Body of pancreas (tissue), 4 donors: ENCODE measurements around the gene GALNT5. TPM values are rescaled to one million over a fixed set of nuclear protein-coding genes. Genes with fewer than 3 reads are reported as not detected.

ENCODE experiments used
- ATAC-seq: fragments of 150-250 bp; one replicate; pipeline ENCODE4 v1.9.1; 2016
- DNase-seq, 4 donors: peaks; one replicate each; pipeline ENCODE4 v3.0.0-alpha.2; 2019
- H3K27ac ChIP-seq, 4 donors: fragments of 200-600 bp; sonication (generic); 1 replicate in 3 of 4; 2 replicates in 1 of 4; pipeline versions ENCODE4 v1.5.1 to v1.6.1; 2016 to 2019; ENCODE audit warnings: mild to moderate bottlenecking in 1 of 4, mixed read lengths in 1 of 4, moderate library complexity in 1 of 4
- H3K27me3 ChIP-seq, 2 donors: fragments of 200-600 bp; sonication (generic); one replicate each; pipeline ENCODE4 v1.6.0; 2016; ENCODE audit warnings: mild to moderate bottlenecking in 1 of 2
- H3K36me3 ChIP-seq, 2 donors: fragments of 200-600 bp; sonication (generic); replicated peaks in 1 of 2; 2 replicates each; pipeline ENCODE4 v1.5.1; 2016; ENCODE audit warnings: low read depth in 2 of 2; ENCODE audit not compliant: insufficient read depth in 1 of 2
- H3K4me1 ChIP-seq: fragments of 200-600 bp; sonication (generic); one replicate; pipeline ENCODE4 v1.6.0; 2016
- H3K4me3 ChIP-seq, 2 donors: fragments of 200-600 bp; sonication (generic); 1 replicate in 1 of 2; 2 replicates in 1 of 2; pipeline ENCODE4 v1.5.1; 2016 to 2019
- H3K9me3 ChIP-seq, 3 donors: fragments of 200-600 bp; sonication (generic); 1 replicate in 2 of 3; 2 replicates in 1 of 3; pipeline ENCODE4 v1.5.1; 2016
- POLR2A ChIP-seq, 3 donors: fragments of 450-650 bp; IDR thresholded peaks; one replicate each; pipeline ENCODE4 v1.6.1; 2016; ENCODE audit warnings: antibody characterized with exemption in 3 of 3, mild to moderate bottlenecking in 2 of 3
- WGBS, 2 donors: methylation state at CpG; one replicate each; pipeline ENCODE4 v1.1.5; 2017; 5-methylcytosine and 5-hydroxymethylcytosine counted together
- intact Hi-C: fragments of 100-400 bp; cut with DNase I; formaldehyde crosslinking; loops from one replicate; pipeline ENCODE4 v1.15.1; 2023
- total RNA-seq, 2 donors: library from RNA; depleted of rRNA; stranded (reverse); fragments of >200 nt; gene quantifications; one replicate each; pipeline ENCODE4 v1.1.0, GENCODE V29; 2016
- TF ChIP-seq, protein P1 (sequence below), 7 experiments: fragments of 450-650 bp in 4 of 7; fragments of 200-600 bp in 3 of 7; sonication (generic) in 3 of 7; IDR thresholded peaks; one replicate each; pipeline ENCODE4 v1.5.1; 2016 to 2019; ENCODE audit warnings: antibody characterized with exemption in 7 of 7

The GALNT5 gene
- total RNA-seq, 2 donors from 2014 or later, result 3.1 TPM; not detected in 1

DNA sequence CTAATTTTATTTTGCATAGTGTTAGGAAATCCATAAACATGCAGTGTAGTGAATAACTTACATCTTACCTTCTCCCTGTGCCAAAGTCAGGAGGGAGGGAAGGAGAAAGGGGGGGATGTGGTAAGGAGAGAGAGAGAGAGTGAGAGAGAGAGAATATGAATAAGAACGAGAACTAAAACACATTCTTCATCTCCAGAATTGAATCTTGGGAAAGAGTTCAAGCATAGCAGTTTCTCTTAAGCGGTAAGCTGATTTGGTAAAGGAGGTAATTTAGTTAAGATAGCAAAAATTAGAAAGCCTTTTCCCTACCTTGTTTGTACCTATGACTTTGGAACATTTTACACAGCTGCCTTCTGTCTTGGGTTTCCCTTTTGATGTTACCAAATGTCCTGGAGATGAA, 52.4 kb downstream of the GALNT5 start:
- no peaks in the 10 kb centered on the region for H3K9me3 ChIP-seq
- 77 to 89% methylated on average over 2 of the region's 2 CpGs for WGBS, 2 donors
- H3K27ac ChIP-seq, result no peak overlapping the region

DNA sequence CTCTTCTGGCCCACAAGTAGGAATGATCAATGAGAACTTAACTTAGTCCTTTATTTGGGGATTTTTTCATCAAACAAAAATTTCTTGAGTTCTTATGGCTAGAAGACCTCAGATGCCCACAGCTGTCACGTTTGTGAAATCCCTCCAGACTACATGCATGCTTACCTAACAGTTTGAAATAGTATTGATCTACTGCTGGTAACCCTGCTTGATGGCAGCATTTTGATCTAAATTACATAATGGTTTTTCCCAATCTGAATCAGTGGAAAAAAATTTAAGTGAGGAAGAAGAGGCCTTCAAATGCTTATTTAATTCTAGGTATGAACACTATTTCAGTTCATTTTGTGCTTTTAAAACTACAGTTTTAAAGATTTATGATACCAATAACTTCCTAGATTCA, 54.2 kb downstream of the GALNT5 start:
- H3K27ac ChIP-seq, result no peak overlapping the region
- WGBS, 2 donors, result 50 to 66% methylated on average over 1 of the region's 1 CpG
- TF ChIP-seq, protein P1, sequence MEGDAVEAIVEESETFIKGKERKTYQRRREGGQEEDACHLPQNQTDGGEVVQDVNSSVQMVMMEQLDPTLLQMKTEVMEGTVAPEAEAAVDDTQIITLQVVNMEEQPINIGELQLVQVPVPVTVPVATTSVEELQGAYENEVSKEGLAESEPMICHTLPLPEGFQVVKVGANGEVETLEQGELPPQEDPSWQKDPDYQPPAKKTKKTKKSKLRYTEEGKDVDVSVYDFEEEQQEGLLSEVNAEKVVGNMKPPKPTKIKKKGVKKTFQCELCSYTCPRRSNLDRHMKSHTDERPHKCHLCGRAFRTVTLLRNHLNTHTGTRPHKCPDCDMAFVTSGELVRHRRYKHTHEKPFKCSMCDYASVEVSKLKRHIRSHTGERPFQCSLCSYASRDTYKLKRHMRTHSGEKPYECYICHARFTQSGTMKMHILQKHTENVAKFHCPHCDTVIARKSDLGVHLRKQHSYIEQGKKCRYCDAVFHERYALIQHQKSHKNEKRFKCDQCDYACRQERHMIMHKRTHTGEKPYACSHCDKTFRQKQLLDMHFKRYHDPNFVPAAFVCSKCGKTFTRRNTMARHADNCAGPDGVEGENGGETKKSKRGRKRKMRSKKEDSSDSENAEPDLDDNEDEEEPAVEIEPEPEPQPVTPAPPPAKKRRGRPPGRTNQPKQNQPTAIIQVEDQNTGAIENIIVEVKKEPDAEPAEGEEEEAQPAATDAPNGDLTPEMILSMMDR (IDR thresholded peaks at IDR 0.05), result no peak
- TF ChIP-seq POLR2A (IDR thresholded peaks at IDR 0.05), result no peak
- no peaks in the 10 kb centered on the region for H3K36me3 ChIP-seq
- intact Hi-C loops, result no loop called here
- H3K27me3 ChIP-seq, result no peaks in the 10 kb centered on the region
- DNase-seq, result no peak
- H3K9me3 ChIP-seq, result no peaks in the 10 kb centered on the region
- no peak for ATAC-seq
- no peaks in the 10 kb centered on the region for H3K4me1 ChIP-seq
- H3K4me3 ChIP-seq, result no peak overlapping the region

More for the DNA sequence above, 52.4 kb downstream of the GALNT5 start:
- TF ChIP-seq, protein P1 (IDR thresholded peaks at IDR 0.05), result no peak
- TF ChIP-seq POLR2A (IDR thresholded peaks at IDR 0.05), result no peak
- intact Hi-C loops, result loop anchor here (10.0 kb wide), 1 partner anchor 695 kb away; no protein-coding TSS in a partner anchor
- H3K27me3 ChIP-seq, result no peaks in the 10 kb centered on the region
- H3K4me1 ChIP-seq, result no peaks in the 10 kb centered on the region
- no peak for DNase-seq
- no peak for ATAC-seq
- no peaks in the 10 kb centered on the region for H3K36me3 ChIP-seq
- H3K4me3 ChIP-seq, result no peak overlapping the region

DNA sequence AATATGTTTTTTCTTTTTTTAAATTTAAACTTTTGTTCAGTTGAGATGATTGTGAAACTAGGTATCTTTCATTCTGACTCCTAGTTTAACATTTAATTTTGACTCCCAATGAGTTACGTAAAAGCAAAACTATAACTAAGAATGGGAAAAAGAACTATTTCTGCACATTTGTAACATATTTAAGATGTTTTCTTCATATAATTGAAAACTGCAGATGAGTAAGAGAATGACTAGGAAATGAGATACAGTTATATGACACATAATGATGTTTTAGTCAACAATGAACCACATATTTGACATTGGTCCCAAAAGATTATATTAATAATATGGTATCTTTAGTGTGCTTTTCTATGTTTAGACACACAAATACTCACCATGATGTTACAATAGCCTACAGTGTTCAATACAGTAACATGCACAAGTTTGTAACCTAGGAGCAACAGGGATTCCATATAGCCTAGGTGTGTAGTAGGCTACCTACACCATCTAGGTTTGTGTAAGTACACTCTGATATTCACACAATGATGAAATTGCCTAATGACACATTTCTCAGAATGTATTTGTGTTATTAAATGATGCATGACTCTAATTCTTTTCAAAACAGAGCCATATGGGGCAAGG, 55.5 kb downstream of the GALNT5 start:
- TF ChIP-seq, protein P1 (IDR thresholded peaks at IDR 0.05), result no peak
- TF ChIP-seq POLR2A (IDR thresholded peaks at IDR 0.05), result no peak

DNA sequence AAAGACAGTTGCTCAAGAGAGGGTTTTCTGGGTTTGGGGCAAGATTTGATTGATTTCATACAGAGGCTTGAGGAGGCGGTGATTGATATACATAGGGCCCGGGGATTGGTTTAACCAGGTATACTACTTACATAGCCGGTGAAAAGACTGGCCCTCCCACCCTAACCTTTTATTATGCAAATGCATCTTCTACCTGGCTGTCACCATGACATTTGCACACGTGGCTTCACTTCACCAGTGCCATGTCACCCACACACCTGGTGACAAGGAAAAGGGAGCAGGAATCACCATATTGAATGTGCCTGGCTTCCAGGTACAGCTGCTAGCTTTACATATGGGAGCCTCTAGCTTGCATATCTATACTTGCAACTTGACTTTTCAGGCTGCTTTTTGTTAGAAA, 58.4 kb downstream of the GALNT5 start:
- no peak overlapping the region for H3K27ac ChIP-seq
- H3K4me3 ChIP-seq, result no peak overlapping the region
- no peaks in the 10 kb centered on the region for H3K27me3 ChIP-seq
- DNase-seq, result no peak
- intact Hi-C loops, result no loop called here
- H3K36me3 ChIP-seq, result no peaks in the 10 kb centered on the region
- no peaks in the 10 kb centered on the region for H3K9me3 ChIP-seq
- no peaks in the 10 kb centered on the region for H3K4me1 ChIP-seq
- no peak for ATAC-seq
- WGBS, 2 donors, result 73 to 81% methylated on average over 4 of the region's 4 CpGs
- TF ChIP-seq, protein P1 (IDR thresholded peaks at IDR 0.05), result no peak
- TF ChIP-seq POLR2A (IDR thresholded peaks at IDR 0.05), result no peak

More for the DNA sequence above, 55.5 kb downstream of the GALNT5 start:
- no peaks in the 10 kb centered on the region for H3K27me3 ChIP-seq
- no peaks in the 10 kb centered on the region for H3K36me3 ChIP-seq
- H3K4me3 ChIP-seq, result no peak overlapping the region
- no peaks in the 10 kb centered on the region for H3K4me1 ChIP-seq
- intact Hi-C loops, result no loop called here
- no peaks in the 10 kb centered on the region for H3K9me3 ChIP-seq
- ATAC-seq (no peak), DNase-seq (no peak)
- WGBS, 2 donors, result 88 to 92% methylated on average over 1 of the region's 1 CpG
- H3K27ac ChIP-seq, result no peak overlapping the region

DNA sequence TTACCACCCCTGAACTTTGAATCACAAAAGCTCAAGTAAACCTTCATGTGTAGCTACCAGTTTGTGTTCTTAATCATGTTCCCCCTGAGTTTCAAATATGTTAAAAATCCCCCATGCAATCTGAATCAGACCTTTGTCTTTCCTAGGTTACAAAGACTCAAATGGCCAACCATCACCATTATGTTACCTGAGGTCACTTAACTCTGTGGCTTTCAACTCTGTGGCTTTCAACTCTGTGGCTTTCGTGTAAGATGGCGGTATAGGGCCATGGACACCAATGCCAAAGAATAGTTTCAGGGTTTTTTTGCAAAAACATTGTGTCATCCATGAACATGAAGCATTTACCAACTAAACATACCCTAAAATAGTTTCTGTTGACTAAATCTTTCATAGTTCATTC, 61.4 kb downstream of the GALNT5 start:
- Histone ChIP-seq H3K4me3 (no peak overlapping the region), H3K27ac (no peak overlapping the region), H3K36me3 (no peaks in the 10 kb centered on the region), H3K4me1 (no peaks in the 10 kb centered on the region), H3K27me3 (no peaks in the 10 kb centered on the region), H3K9me3 (no peaks in the 10 kb centered on the region)
- TF ChIP-seq, protein P1 (IDR thresholded peaks at IDR 0.05), result no peak
- TF ChIP-seq POLR2A (IDR thresholded peaks at IDR 0.05), result no peak
- 95 to 98% methylated on average over 2 of the region's 2 CpGs for WGBS, 2 donors
- ATAC-seq (no peak), DNase-seq (no peak)
- intact Hi-C loops, result no loop called here
